ENCODE data around the gene APAF1.

The APAF1 gene

GRCh38 chr12:98714426-98714825 lies 69.3 kb downstream of the APAF1 start (continued):
- TF ChIP-seq AEBP2 (tag by site-specific recombination; IDR thresholded peaks at IDR 0.05; ENCODE audit: borderline replicate concordance): no peak
- no peak for TF ChIP-seq ZNF510 (tag by site-specific recombination; IDR thresholded peaks at IDR 0.05; ENCODE audit: insufficient replicate concordance)
- TF ChIP-seq YY1 (tag by site-specific recombination; IDR thresholded peaks at IDR 0.05): no peak
- TF ChIP-seq ZNF791 (tag by site-specific recombination; IDR thresholded peaks at IDR 0.05): no peak
- no peak for TF ChIP-seq ZNF433 (tag by site-specific recombination; IDR thresholded peaks at IDR 0.05; ENCODE audit: low read depth)

GRCh38 chr12:98719515-98720504 lies 74.7 kb downstream of the APAF1 start:
- Histone ChIP-seq H3K4me3 (ENCODE audit: low read depth, low read length) (no peak overlapping the region), H3K4me1 (ENCODE audit: control insufficient read depth, insufficient read depth, low read length) (no peaks in the 10 kb centered on the region), H3K36me3 (ENCODE audit: control insufficient read depth in 2 of 2, insufficient read depth in 1 of 2, low read length in 2 of 2) (peaks cover 0 to 42% of the 10 kb centered on the region in 2 experiments; a peak in 2 of 3 replicates), H3K9me3 (ENCODE audit: control insufficient read depth, insufficient read depth, low read depth, low read length) (no peaks in the 10 kb centered on the region), H3K27ac (ENCODE audit: extremely low read depth, low read depth, low read length) (no peak overlapping the region)
- TF ChIP-seq ZNF19 (tag by site-specific recombination; IDR thresholded peaks at IDR 0.05; ENCODE audit: low read depth) (no peak), ZNF155 (tag by site-specific recombination; IDR thresholded peaks at IDR 0.05) (no peak), ZNF629 (tag by site-specific recombination; IDR thresholded peaks at IDR 0.05) (no peak), ZNF148 (tag by site-specific recombination; IDR thresholded peaks at IDR 0.05; ENCODE audit: borderline replicate concordance) (no peak), ZNF18 (tag by site-specific recombination; IDR thresholded peaks at IDR 0.05) (no peak), ZFHX2 (tag by site-specific recombination; conservative IDR thresholded peaks at IDR 0.05) (no peak), ZNF302 (tag by site-specific recombination; IDR thresholded peaks at IDR 0.05; ENCODE audit: low read depth) (no peak)
- POLR2A ChIA-PET: no interaction called here
- CTCF ChIA-PET: interaction anchor here (0.7 to 0.9 kb wide), 2 partner anchors 169 to 220 kb away, joined by 4 to 6 read pairs; no protein-coding TSS in a partner anchor

- POLR2A ChIA-PET: no interaction called here
- H3K4me1 ChIP-seq (ENCODE audit: control insufficient read depth, insufficient read depth, low read length): no peaks in the 10 kb centered on the region
- TF ChIP-seq SP2 (tag by site-specific recombination; IDR thresholded peaks at IDR 0.05) (no peak), KLF9 (tag by site-specific recombination; IDR thresholded peaks at IDR 0.05; ENCODE audit: low read depth) (no peak), SP3 (tag by site-specific recombination; IDR thresholded peaks at IDR 0.05) (no peak), SCRT2 (tag by site-specific recombination; IDR thresholded peaks at IDR 0.05) (no peak), PRDM1 (tag by site-specific recombination; IDR thresholded peaks at IDR 0.05) (no peak), ZNF121 (tag by site-specific recombination; IDR thresholded peaks at IDR 0.05) (no peak), ZNF791 (tag by site-specific recombination; IDR thresholded peaks at IDR 0.05) (no peak), ZNF600 (tag by site-specific recombination; IDR thresholded peaks at IDR 0.05) (no peak), ZFP3 (tag by site-specific recombination; IDR thresholded peaks at IDR 0.05; ENCODE audit: low read depth) (no peak)
- H3K36me3 ChIP-seq (ENCODE audit: control insufficient read depth in 2 of 2, insufficient read depth in 1 of 2, low read length in 2 of 2): peaks cover 6 to 49% of the 10 kb centered on the region in 2 experiments
- no peaks in the 10 kb centered on the region for H3K9me3 ChIP-seq (ENCODE audit: control insufficient read depth, insufficient read depth, low read depth, low read length)
- CTCF ChIA-PET: interaction anchor here (0.8 kb wide), 1 partner anchor 22 kb away, joined by 3 read pairs; no protein-coding TSS in a partner anchor
- H3K4me3 ChIP-seq (ENCODE audit: low read depth, low read length): no peak overlapping the region
- H3K27ac ChIP-seq (ENCODE audit: extremely low read depth, low read depth, low read length): no peak overlapping the region
Measured at GRCh38 chr12:98721204-98721702, 76.2 kb downstream of the APAF1 start.
